Measurements from ENCODE around the gene NCAM2. TPM values are rescaled to one million over a fixed set of nuclear protein-coding genes. Genes with fewer than 3 reads are reported as not detected.
A peak's percentile ranks its signal among the peaks of the same experiment; 100 is the strongest.

The NCAM2 gene
- total and polyA plus RNA-seq, 4 donors = 0.45 to 11.7 (median 5.8) TPM

- H3K27me3 ChIP-seq (ENCODE audit: control insufficient read depth in 3 of 3, insufficient read depth in 3 of 3, low read length in 2 of 3) = no peaks in the 10 kb centered on the region
- H3K27ac ChIP-seq (ENCODE audit: low read depth in 1 of 2, low read length in 1 of 2) = no peak overlapping the region
- ATAC-seq (ENCODE audit: insufficient read depth, low FRiP score) (no peak), DNase-seq (no peak)
- TF ChIP-seq, protein P1, sequence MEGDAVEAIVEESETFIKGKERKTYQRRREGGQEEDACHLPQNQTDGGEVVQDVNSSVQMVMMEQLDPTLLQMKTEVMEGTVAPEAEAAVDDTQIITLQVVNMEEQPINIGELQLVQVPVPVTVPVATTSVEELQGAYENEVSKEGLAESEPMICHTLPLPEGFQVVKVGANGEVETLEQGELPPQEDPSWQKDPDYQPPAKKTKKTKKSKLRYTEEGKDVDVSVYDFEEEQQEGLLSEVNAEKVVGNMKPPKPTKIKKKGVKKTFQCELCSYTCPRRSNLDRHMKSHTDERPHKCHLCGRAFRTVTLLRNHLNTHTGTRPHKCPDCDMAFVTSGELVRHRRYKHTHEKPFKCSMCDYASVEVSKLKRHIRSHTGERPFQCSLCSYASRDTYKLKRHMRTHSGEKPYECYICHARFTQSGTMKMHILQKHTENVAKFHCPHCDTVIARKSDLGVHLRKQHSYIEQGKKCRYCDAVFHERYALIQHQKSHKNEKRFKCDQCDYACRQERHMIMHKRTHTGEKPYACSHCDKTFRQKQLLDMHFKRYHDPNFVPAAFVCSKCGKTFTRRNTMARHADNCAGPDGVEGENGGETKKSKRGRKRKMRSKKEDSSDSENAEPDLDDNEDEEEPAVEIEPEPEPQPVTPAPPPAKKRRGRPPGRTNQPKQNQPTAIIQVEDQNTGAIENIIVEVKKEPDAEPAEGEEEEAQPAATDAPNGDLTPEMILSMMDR (IDR thresholded peaks at IDR 0.05; ENCODE audit: control extremely low read depth, extremely low read depth) = no peak
- no peak overlapping the region for H3K9ac ChIP-seq (ENCODE audit: insufficient read depth in 1 of 2, low read length in 2 of 2)
- no peaks in the 10 kb centered on the region for H3K4me1 ChIP-seq (ENCODE audit: control insufficient read depth in 5 of 5, insufficient read depth in 5 of 5, low read length in 5 of 5)
- H3K4me3 ChIP-seq = no peak overlapping the region
- H3K36me3 ChIP-seq (ENCODE audit: control insufficient read depth in 4 of 4, insufficient read depth in 4 of 4, low read length in 4 of 4) = no peaks in the 10 kb centered on the region
- WGBS, 2 donors = 87 to 89% methylated on average over 6 of the region's 6 CpGs
- no peaks in the 10 kb centered on the region for H3K9me3 ChIP-seq (ENCODE audit: control insufficient read depth in 4 of 4, insufficient read depth in 3 of 4, low read length in 3 of 4)
These were observed 510.6 kb downstream of the NCAM2 start for GRCh38 chr21:21508859-21509258.

DNA sequence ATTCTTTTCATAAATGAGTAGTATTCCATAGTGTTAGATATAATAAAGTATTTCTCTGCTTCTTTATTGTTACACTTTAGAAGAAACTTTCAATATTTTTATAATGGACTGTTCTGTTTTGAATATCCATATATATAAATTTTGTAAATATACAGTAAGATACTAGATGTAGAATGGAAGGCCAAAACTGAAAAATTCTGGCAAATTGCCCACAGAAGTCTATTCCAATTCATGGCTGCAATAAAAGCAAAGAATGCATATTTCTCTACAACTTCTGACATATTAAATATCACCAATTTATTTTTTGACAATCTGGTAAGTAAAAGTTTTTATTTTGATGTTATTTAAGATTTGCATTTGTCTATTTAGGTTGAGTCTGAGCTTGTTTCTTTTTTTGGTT lies 532.5 kb downstream of the NCAM2 start:
- DNase-seq (peak in 2 of 3 donors; percentile 14 to 35), ATAC-seq (ENCODE audit: insufficient read depth, low FRiP score) (no peak)
- Histone ChIP-seq H3K9me3 (ENCODE audit: control insufficient read depth in 4 of 4, insufficient read depth in 3 of 4, low read length in 3 of 4) (no peaks in the 10 kb centered on the region), H3K4me3 (no peak overlapping the region), H3K4me1 (ENCODE audit: control insufficient read depth in 5 of 5, insufficient read depth in 5 of 5, low read length in 5 of 5) (no peaks in the 10 kb centered on the region), H3K27me3 (ENCODE audit: control insufficient read depth in 3 of 3, insufficient read depth in 3 of 3, low read length in 2 of 3) (no peaks in the 10 kb centered on the region), H3K27ac (ENCODE audit: low read depth in 1 of 2, low read length in 1 of 2) (no peak overlapping the region), H3K36me3 (ENCODE audit: control insufficient read depth in 4 of 4, insufficient read depth in 4 of 4, low read length in 4 of 4) (no peaks in the 10 kb centered on the region), H3K9ac (ENCODE audit: insufficient read depth in 1 of 2, low read length in 2 of 2) (no peak overlapping the region)
- TF ChIP-seq, protein P1 (IDR thresholded peaks at IDR 0.05; ENCODE audit: control extremely low read depth, extremely low read depth) = no peak

GRCh38 chr21:21547368-21547953 lies 549.3 kb downstream of the NCAM2 start:
- Histone ChIP-seq H3K36me3 (ENCODE audit: control insufficient read depth in 4 of 4, insufficient read depth in 4 of 4, low read length in 4 of 4) (no peaks in the 10 kb centered on the region), H3K9me3 (ENCODE audit: control insufficient read depth in 4 of 4, insufficient read depth in 3 of 4, low read length in 3 of 4) (no peaks in the 10 kb centered on the region), H3K9ac (ENCODE audit: insufficient read depth in 1 of 2, low read length in 2 of 2) (no peak overlapping the region), H3K4me1 (ENCODE audit: control insufficient read depth in 5 of 5, insufficient read depth in 5 of 5, low read length in 5 of 5) (no peaks in the 10 kb centered on the region), H3K27me3 (ENCODE audit: control insufficient read depth in 3 of 3, insufficient read depth in 3 of 3, low read length in 2 of 3) (no peaks in the 10 kb centered on the region), H3K27ac (ENCODE audit: low read depth in 1 of 2, low read length in 1 of 2) (no peak overlapping the region), H3K4me3 (no peak overlapping the region)
- WGBS, 2 donors = 72 to 81% methylated on average over 5 of the region's 5 CpGs
- DNase-seq = peak in 1 of 3 donors; percentile 1
- no peak for ATAC-seq (ENCODE audit: insufficient read depth, low FRiP score)
- TF ChIP-seq, protein P1 (IDR thresholded peaks at IDR 0.05; ENCODE audit: control extremely low read depth, extremely low read depth) = no peak
